Thoracic aorta (tissue), 2 donors: ENCODE results near the gene CAB39. TPM values are rescaled to one million over a fixed set of nuclear protein-coding genes. Genes with fewer than 3 reads are reported as not detected.

Source experiments
- ATAC-seq: fragments of 150-250 bp; one replicate; pipeline ENCODE4 v1.8.0; 2017; ENCODE audit warnings: low read depth; ENCODE audit not compliant: insufficient number of reproducible peaks, low FRiP score
- DNase-seq: peaks from one replicate; pipeline ENCODE4 v3.0.0-alpha.2; 2020; ENCODE audit warnings: low spot score
- H3K27ac ChIP-seq, 2 donors: fragments of 200-600 bp; sonication (generic); 1 replicate in 1 of 2; 2 replicates in 1 of 2; pipeline ENCODE4 v1.5.1; 2016; ENCODE audit warnings: mild to moderate bottlenecking in 2 of 2, moderate library complexity in 2 of 2
- H3K27me3 ChIP-seq: fragments of 200-600 bp; sonication (generic); replicated peaks from 2 replicates; pipeline ENCODE4 v1.6.0; 2016; ENCODE audit warnings: mild to moderate bottlenecking; ENCODE audit not compliant: insufficient read depth
- H3K36me3 ChIP-seq: fragments of 200-600 bp; sonication (generic); one replicate; pipeline ENCODE4 v1.5.1; 2016
- H3K4me1 ChIP-seq, 2 donors: fragments of 200-600 bp; sonication (generic); 1 replicate in 1 of 2; 2 replicates in 1 of 2; pipeline versions ENCODE4 v1.5.1 to v1.6.0; 2016; ENCODE audit warnings: low read depth in 2 of 2, mild to moderate bottlenecking in 1 of 2; ENCODE audit not compliant: control insufficient read depth in 1 of 2
- H3K4me3 ChIP-seq: fragments of 200-600 bp; sonication (generic); 2 replicates; pipeline ENCODE4 v1.5.1; 2016; ENCODE audit warnings: mild to moderate bottlenecking
- H3K9me3 ChIP-seq: fragments of 200-600 bp; sonication (generic); 2 replicates; pipeline ENCODE4 v1.5.1; 2016
- CTCF ChIP-seq: fragments of 200-600 bp; sonication (generic); IDR thresholded peaks from one replicate; pipeline ENCODE4 v1.5.1; 2019; ENCODE audit warnings: antibody characterized with exemption
- total RNA-seq, 2 donors: library from RNA; depleted of rRNA; stranded (reverse); fragments of >200 nt; gene quantifications; one replicate each; pipeline versions ENCODE4 v1.1.0 to v1.2.3, GENCODE V29; 2016

The CAB39 gene
- total RNA-seq, 2 donors from 2014 or later, result 83.1 to 103 TPM

- no peaks in the 10 kb centered on the region for H3K36me3 ChIP-seq
- no peaks in the 10 kb centered on the region for H3K9me3 ChIP-seq
- TF ChIP-seq CTCF, result no peak
- H3K27me3 ChIP-seq, result no peaks in the 10 kb centered on the region
- ATAC-seq (no peak), DNase-seq (no peak)
- H3K4me3 ChIP-seq, result no peak overlapping the region
- H3K4me1 ChIP-seq, result peaks cover 0 to 12% of the 10 kb centered on the region in 2 donors
- peak overlapping the region in 1 of 2 donors; percentile 27 for H3K27ac ChIP-seq
Measured at GRCh38 chr2:230666885-230667712, 45.5 kb upstream of the CAB39 start.

- H3K27ac ChIP-seq, result peak overlapping the region in 1 of 2 donors; percentile 27
- no peak for ATAC-seq
Measured at GRCh38 chr2:230668184-230668938, 44.3 kb upstream of the CAB39 start.

GRCh38 chr2:230668939-230669303 is 43.7 kb upstream of the CAB39 start:
- Histone ChIP-seq H3K36me3 (no peaks in the 10 kb centered on the region), H3K4me3 (no peak overlapping the region), H3K9me3 (no peaks in the 10 kb centered on the region), H3K4me1 (peaks cover 0 to 12% of the 10 kb centered on the region in 2 donors), H3K27me3 (no peaks in the 10 kb centered on the region), H3K27ac (no peak overlapping the region)
- DNase-seq (no peak), ATAC-seq (no peak)
- no peak for TF ChIP-seq CTCF

More at GRCh38 chr2:230668184-230668938, 44.3 kb upstream of the CAB39 start:
- no peak for TF ChIP-seq CTCF
- Histone ChIP-seq H3K4me3 (no peak overlapping the region), H3K36me3 (no peaks in the 10 kb centered on the region), H3K27me3 (no peaks in the 10 kb centered on the region), H3K9me3 (no peaks in the 10 kb centered on the region), H3K4me1 (peaks cover 0 to 12% of the 10 kb centered on the region in 2 donors)
- no peak for DNase-seq

- Histone ChIP-seq H3K27me3 (no peaks in the 10 kb centered on the region), H3K27ac (no peak overlapping the region), H3K4me1 (peaks cover 0 to 12% of the 10 kb centered on the region in 2 donors), H3K4me3 (no peak overlapping the region), H3K9me3 (no peaks in the 10 kb centered on the region), H3K36me3 (no peaks in the 10 kb centered on the region)
- no peak for TF ChIP-seq CTCF
- DNase-seq (no peak), ATAC-seq (no peak)
Measured at GRCh38 chr2:230669386-230669950, 43.2 kb upstream of the CAB39 start.

- H3K4me3 ChIP-seq, result no peak overlapping the region
- peaks cover 0 to 12% of the 10 kb centered on the region in 2 donors for H3K4me1 ChIP-seq
- no peak for ATAC-seq
- H3K9me3 ChIP-seq, result no peaks in the 10 kb centered on the region
- H3K36me3 ChIP-seq, result no peaks in the 10 kb centered on the region
- DNase-seq, result no peak
- no peak for TF ChIP-seq CTCF
- no peaks in the 10 kb centered on the region for H3K27me3 ChIP-seq
- H3K27ac ChIP-seq, result no peak overlapping the region
Measured at GRCh38 chr2:230671117-230671516, 41.5 kb upstream of the CAB39 start.
